Heart left ventricle (tissue), 16 donors: Measurements from ENCODE around the gene MCAM. TPM values are rescaled to one million over a fixed set of nuclear protein-coding genes. Genes with fewer than 3 reads are reported as not detected.

Experiments
- ATAC-seq, 4 donors: fragments of 200-7000 bp; cut with Tn5 transposase; one replicate each; pipeline ENCODE4 v1.9.1; 2020 to 2022; ENCODE audit warnings: moderate library complexity in 4 of 4, mild to moderate bottlenecking in 3 of 4, moderate number of reproducible peaks in 1 of 4
- DNase-seq, 5 donors: peaks; one replicate each; pipeline ENCODE4 v3.0.0-alpha.2; 2020
- H3K27ac ChIP-seq, 12 donors: fragments of 200-600 bp; sonication (generic) in 4 of 12; one replicate each; pipeline versions ENCODE4 v1.5.0 to v1.8.0; 2016 to 2022; ENCODE audit warnings: mild to moderate bottlenecking in 2 of 12
- H3K27me3 ChIP-seq, 9 donors: fragments of 200-600 bp; sonication (generic) in 2 of 9; one replicate each; pipeline versions ENCODE4 v1.5.1 to v1.8.0; 2016 to 2022; ENCODE audit warnings: mild to moderate bottlenecking in 3 of 9
- H3K36me3 ChIP-seq, 9 donors: fragments of 200-600 bp; sonication (generic) in 2 of 9; one replicate each; pipeline versions ENCODE4 v1.5.0 to v1.8.0; 2018 to 2022; ENCODE audit warnings: mild to moderate bottlenecking in 2 of 9
- H3K4me1 ChIP-seq, 12 donors: fragments of 200-600 bp; sonication (generic) in 4 of 12; one replicate each; pipeline versions ENCODE4 v1.5.0 to v1.8.0; 2016 to 2022; ENCODE audit warnings: mild to moderate bottlenecking in 3 of 12
- H3K4me3 ChIP-seq, 12 donors: fragments of 200-600 bp; sonication (generic) in 4 of 12; one replicate each; pipeline versions ENCODE4 v1.5.0 to v1.8.0; 2017 to 2022; ENCODE audit warnings: mild to moderate bottlenecking in 9 of 12, moderate library complexity in 4 of 12
- H3K9me3 ChIP-seq, 12 donors: fragments of 200-600 bp; sonication (generic) in 4 of 12; one replicate each; pipeline versions ENCODE4 v1.5.0 to v1.8.0; 2016 to 2022; ENCODE audit warnings: mild to moderate bottlenecking in 1 of 12
- POLR2A ChIP-seq, 2 donors: fragments of 450-650 bp; IDR thresholded peaks; one replicate each; pipeline ENCODE4 v1.6.1; 2017; ENCODE audit warnings: antibody characterized with exemption in 2 of 2, mild to moderate bottlenecking in 2 of 2, moderate library complexity in 2 of 2
- WGBS, 4 donors: extraction: QIAGEN DNeasy Blood & Tissue Kit in 2 of 4; methylation state at CpG; one replicate each; pipeline versions ENCODE4 v1.1.5 to v1.1.7; 2013 to 2018; 5-methylcytosine and 5-hydroxymethylcytosine counted together
- intact Hi-C, 10 donors: fragments of 100-400 bp; cut with DNase I; formaldehyde crosslinking; loops; one replicate each; pipeline versions ENCODE4 v1.11.1 to v1.14.2; 2022
- polyA plus RNA-seq, 2 donors: library from polyadenylated mRNA; stranded (reverse); fragments of 200-250 nt; gene quantifications; one replicate each; pipeline ENCODE4 v1.2.3, GENCODE V29; 2013
- total RNA-seq, 9 donors: library from RNA; depleted of rRNA in 2 of 9; stranded (reverse); fragments of >200 nt in 2 of 9; fragmentation: NEBNext Ultra II Directional in 3 of 9; extraction: Animal tissue kit (Norgen Biotek cat#: 25700) in 3 of 9; gene quantifications; one replicate each; pipeline versions ENCODE4 v1.1.0 to v1.2.4, GENCODE V29; 2016 to 2023
- TF ChIP-seq, protein P1 (sequence below), 12 donors: fragments of 200-600 bp; sonication (generic) in 4 of 12; IDR thresholded peaks; one replicate each; pipeline versions ENCODE4 v1.5.0 to v1.8.0; 2018 to 2022; ENCODE audit warnings: antibody characterized with exemption in 12 of 12, mild to moderate bottlenecking in 5 of 12
- donor health status: ischemic (EF 13 %, LVEDD 7.1; RV severe dilation, severe dysfunction).
- donor health status: healthy with polysubstance abuse.
- donor health status: DM: no; HTN: yes; CAD: no.
- donor health status: DM: no; HTN: no; CAD: no.
- donor health status: ischemic (EF 25% LVEDD 6.9; RV normal size, moderate dysfunction).
- donor health status: ischemic (EF 25% LVEDD 5.7; RV mildly dilated, moderate dysfunction).
- donor health status: healthy.
- donor health status: DM: yes; HTN: yes; CAD: no.
- donor health status: ischemic (EF 35%, LVEDD 5.7; RV mildly dilated, moderate dysfunction).
- donor health status: nonischemic (EF 11% LVEDD 7.7; RV severe dilation, severe dysfunction).
- donor health status: DM: yes; HTN: yes; CAD: no.
- donor health status: PGD.
- donor health status: ischemic (EF 29% LVEDD 5.4; RV normal size, mild dysfunction).
- donor health status: nonischemic (EF 23%, LVEDD 6.1; RV moderate dilation, normal function).

The MCAM gene
- total and polyA plus RNA-seq, 11 donors, result 31.9 to 380 (median 108) TPM

DNA sequence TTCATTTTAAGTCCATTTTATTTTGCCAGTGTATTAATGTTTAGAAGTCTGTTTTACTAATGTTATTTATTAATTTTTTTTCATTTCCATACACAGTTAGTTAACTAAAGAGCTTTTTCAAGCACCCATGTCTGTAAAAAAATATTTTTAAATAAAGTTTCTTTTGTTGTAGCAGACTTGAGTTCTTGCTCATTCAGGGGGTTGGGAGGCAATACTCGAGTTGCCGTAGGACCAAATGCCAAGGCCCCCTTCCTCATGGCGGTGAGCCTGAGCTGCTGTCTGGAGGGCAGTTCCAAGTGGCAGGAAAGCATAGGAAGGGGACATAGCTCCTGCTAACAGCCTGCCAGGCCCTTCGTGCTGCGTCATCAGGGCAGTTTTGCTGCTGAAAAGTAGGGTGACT lies 9.0 kb downstream of the MCAM start:
- 65 to 68% (median 65%) methylated on average over 5 of the region's 5 CpGs for WGBS, 4 donors
- Histone ChIP-seq H3K9me3 (no peaks in the 10 kb centered on the region), H3K36me3 (peaks cover 0 to 95% (median 68%) of the 10 kb centered on the region in 9 donors), H3K27me3 (no peaks in the 10 kb centered on the region), H3K4me3 (no peak overlapping the region), H3K27ac (peak overlapping the region in 6 of 12 donors; percentile 17 to 67 (median 37)), H3K4me1 (peaks cover 0 to 10% (median 4%) of the 10 kb centered on the region in 12 donors)
- no peak for TF ChIP-seq POLR2A (IDR thresholded peaks at IDR 0.05)
- TF ChIP-seq, protein P1, sequence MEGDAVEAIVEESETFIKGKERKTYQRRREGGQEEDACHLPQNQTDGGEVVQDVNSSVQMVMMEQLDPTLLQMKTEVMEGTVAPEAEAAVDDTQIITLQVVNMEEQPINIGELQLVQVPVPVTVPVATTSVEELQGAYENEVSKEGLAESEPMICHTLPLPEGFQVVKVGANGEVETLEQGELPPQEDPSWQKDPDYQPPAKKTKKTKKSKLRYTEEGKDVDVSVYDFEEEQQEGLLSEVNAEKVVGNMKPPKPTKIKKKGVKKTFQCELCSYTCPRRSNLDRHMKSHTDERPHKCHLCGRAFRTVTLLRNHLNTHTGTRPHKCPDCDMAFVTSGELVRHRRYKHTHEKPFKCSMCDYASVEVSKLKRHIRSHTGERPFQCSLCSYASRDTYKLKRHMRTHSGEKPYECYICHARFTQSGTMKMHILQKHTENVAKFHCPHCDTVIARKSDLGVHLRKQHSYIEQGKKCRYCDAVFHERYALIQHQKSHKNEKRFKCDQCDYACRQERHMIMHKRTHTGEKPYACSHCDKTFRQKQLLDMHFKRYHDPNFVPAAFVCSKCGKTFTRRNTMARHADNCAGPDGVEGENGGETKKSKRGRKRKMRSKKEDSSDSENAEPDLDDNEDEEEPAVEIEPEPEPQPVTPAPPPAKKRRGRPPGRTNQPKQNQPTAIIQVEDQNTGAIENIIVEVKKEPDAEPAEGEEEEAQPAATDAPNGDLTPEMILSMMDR (IDR thresholded peaks at IDR 0.05), result no peak
- intact Hi-C loops, result no loop called here
- DNase-seq (no peak), ATAC-seq (no peak)

GRCh38 chr11:119307219-119307618 lies 9.7 kb downstream of the MCAM start:
- no peak for DNase-seq
- H3K4me1 ChIP-seq, result peaks cover 0 to 10% (median 4%) of the 10 kb centered on the region in 12 donors
- ATAC-seq, result no peak
- no peaks in the 10 kb centered on the region for H3K27me3 ChIP-seq
- intact Hi-C loops, result no loop called here
- H3K4me3 ChIP-seq, result no peak overlapping the region
- no peak for TF ChIP-seq POLR2A (IDR thresholded peaks at IDR 0.05)
- TF ChIP-seq, protein P1 (IDR thresholded peaks at IDR 0.05), result peak in 4 of 12 donors; percentile 10 to 33 (median 26)
- no peaks in the 10 kb centered on the region for H3K9me3 ChIP-seq
- 20 to 85% (median 65%) methylated on average over 1 of the region's 1 CpG for WGBS, 4 donors
- peaks cover 0 to 95% (median 68%) of the 10 kb centered on the region in 9 donors for H3K36me3 ChIP-seq
- peak overlapping the region in 8 of 12 donors; percentile 3 to 78 (median 47) for H3K27ac ChIP-seq

DNA sequence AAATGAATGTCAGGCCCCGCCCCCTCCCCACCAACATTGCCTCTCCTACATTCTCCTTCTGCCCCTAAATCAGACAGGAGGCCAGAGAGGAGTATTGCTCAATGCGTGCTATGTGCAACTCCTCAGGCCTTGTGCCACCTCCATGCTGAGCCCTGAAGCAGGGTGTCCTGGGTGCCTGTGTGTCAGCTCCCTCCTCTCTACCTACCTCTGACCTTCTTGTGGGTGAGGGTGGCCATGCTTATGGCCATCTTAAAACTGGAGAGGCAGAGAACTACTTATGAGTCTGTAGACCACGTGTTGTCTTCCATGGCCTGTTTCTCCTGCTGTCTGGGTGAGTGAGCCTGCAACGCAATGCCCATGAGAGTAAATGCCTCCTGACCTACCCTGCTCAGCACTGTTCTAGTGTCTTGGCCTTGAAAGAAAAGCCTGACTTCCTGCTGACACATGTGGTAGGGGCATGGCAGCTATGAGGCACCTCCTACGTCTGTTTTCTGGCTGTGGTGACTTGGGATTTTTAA lies 10.5 kb downstream of the MCAM start:
- Histone ChIP-seq H3K36me3 (peaks cover 0 to 95% (median 66%) of the 10 kb centered on the region in 9 donors), H3K27ac (peak overlapping the region in 11 of 12 donors; percentile 11 to 76 (median 37)), H3K4me3 (no peak overlapping the region), H3K9me3 (no peaks in the 10 kb centered on the region), H3K4me1 (peaks cover 0 to 9% (median 4%) of the 10 kb centered on the region in 12 donors), H3K27me3 (no peaks in the 10 kb centered on the region)
- TF ChIP-seq, protein P1 (IDR thresholded peaks at IDR 0.05), result no peak
- no peak for TF ChIP-seq POLR2A (IDR thresholded peaks at IDR 0.05)
- intact Hi-C loops, result no loop called here
- WGBS, 4 donors, result 67 to 71% (median 68%) methylated on average over 5 of the region's 5 CpGs
- ATAC-seq (peak; percentile 27 to 63 (median 58)), DNase-seq (no peak)

GRCh38 chr11:119305556-119306372 lies 11.2 kb downstream of the MCAM start:
- Histone ChIP-seq H3K9me3 (no peaks in the 10 kb centered on the region), H3K4me3 (no peak overlapping the region), H3K36me3 (peaks cover 0 to 95% (median 66%) of the 10 kb centered on the region in 9 donors), H3K27me3 (no peaks in the 10 kb centered on the region), H3K27ac (peak overlapping the region in 11 of 12 donors; percentile 11 to 65 (median 37)), H3K4me1 (peaks cover 0 to 9% (median 5%) of the 10 kb centered on the region in 12 donors)
- DNase-seq (no peak), ATAC-seq (no peak)
- WGBS, 4 donors, result 86 to 93% (median 90%) methylated on average over 7 of the region's 7 CpGs
- TF ChIP-seq, protein P1 (IDR thresholded peaks at IDR 0.05), result no peak
- TF ChIP-seq POLR2A (IDR thresholded peaks at IDR 0.05), result no peak
- intact Hi-C loops, result no loop called here
